ENCODE measurements around the gene HM13.

GRCh38 chr20:31508517-31509244 is 5.6 kb upstream of the HM13 start:
- no peak for TF ChIP-seq CTCF (IDR thresholded peaks at IDR 0.05; ENCODE audit: low read depth, low read length, poor library complexity, severe bottlenecking)
- TF ChIP-seq EZH2phosphoT487 (IDR thresholded peaks at IDR 0.05; ENCODE audit: borderline replicate concordance, low read length): no peak
